ENCODE data around the gene SELENBP1.
A peak's percentile ranks its signal among the peaks of the same experiment; 100 is the strongest.
"Not testable (repeated sequence)": the region's sequence is repeated elsewhere in the genome, so short reads cannot be mapped to it uniquely, and the experiment has no call there.

The SELENBP1 gene

GRCh38 chr1:151356696-151357095 is 15.8 kb downstream of the SELENBP1 start:
- H3K9me3 ChIP-seq (ENCODE audit: insufficient read depth, low read depth, low read length), result peaks cover 7% of the 10 kb centered on the region
- no peak overlapping the region for H3K9ac ChIP-seq (ENCODE audit: low read depth, low read length)
- 67% methylated on average over 1 of the region's 2 CpGs for WGBS
- H3K4me1 ChIP-seq (ENCODE audit: insufficient read depth, low read length), result no peaks in the 10 kb centered on the region
- H3K36me3 ChIP-seq (ENCODE audit: insufficient read depth, low read length), result no peaks in the 10 kb centered on the region
- no peak overlapping the region for H3K27ac ChIP-seq (ENCODE audit: low read depth, low read length)
- H3K27me3 ChIP-seq (ENCODE audit: insufficient read depth, low read length), result no peaks in the 10 kb centered on the region
- H3K4me3 ChIP-seq (ENCODE audit: low read length), result no peak overlapping the region

DNA sequence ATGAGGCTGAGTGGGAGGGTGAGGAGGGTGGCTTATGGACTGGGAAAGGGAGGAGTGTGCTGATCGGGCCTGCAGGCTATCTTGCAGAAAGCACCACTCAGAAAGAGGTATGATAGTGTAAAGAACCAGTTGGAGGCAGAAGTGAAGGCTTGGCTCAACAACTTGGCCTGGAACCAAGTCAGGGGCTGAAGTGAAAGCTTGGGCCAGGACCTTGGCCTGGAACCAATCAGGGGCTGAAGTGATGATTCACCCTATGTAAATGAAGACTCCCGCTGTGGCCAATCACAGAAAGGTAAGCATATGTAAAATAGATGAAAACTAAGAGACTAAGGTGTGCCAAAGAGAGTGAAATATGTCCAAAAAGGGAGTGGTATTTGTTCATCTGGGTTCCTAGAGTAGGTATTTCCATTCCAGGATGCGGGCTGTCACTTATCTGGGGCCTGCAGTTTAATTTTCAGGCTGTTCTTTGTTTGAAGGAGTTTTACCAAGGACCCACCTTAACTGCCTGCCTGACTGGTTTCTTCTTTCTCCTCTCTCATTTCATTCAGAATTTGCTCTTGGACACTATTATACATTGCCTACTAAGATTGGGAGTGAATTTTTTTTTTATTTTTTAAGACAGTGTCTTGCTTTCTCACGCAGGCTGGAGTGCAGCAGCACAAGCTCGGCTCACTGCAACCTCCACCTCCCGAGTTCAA is 20.3 kb downstream of the SELENBP1 start:
- 93% methylated on average over 6 of the region's 6 CpGs for WGBS
- no peaks in the 10 kb centered on the region for H3K27me3 ChIP-seq (ENCODE audit: insufficient read depth, low read length)
- no peaks in the 10 kb centered on the region for H3K36me3 ChIP-seq (ENCODE audit: insufficient read depth, low read length)
- H3K4me3 ChIP-seq (ENCODE audit: low read length), result no peak overlapping the region
- peaks cover 13% of the 10 kb centered on the region for H3K9me3 ChIP-seq (ENCODE audit: insufficient read depth, low read depth, low read length)
- no peak overlapping the region for H3K27ac ChIP-seq (ENCODE audit: low read depth, low read length)
- H3K9ac ChIP-seq (ENCODE audit: low read depth, low read length), result no peak overlapping the region
- peaks cover 7% of the 10 kb centered on the region for H3K4me1 ChIP-seq (ENCODE audit: insufficient read depth, low read length)

DNA sequence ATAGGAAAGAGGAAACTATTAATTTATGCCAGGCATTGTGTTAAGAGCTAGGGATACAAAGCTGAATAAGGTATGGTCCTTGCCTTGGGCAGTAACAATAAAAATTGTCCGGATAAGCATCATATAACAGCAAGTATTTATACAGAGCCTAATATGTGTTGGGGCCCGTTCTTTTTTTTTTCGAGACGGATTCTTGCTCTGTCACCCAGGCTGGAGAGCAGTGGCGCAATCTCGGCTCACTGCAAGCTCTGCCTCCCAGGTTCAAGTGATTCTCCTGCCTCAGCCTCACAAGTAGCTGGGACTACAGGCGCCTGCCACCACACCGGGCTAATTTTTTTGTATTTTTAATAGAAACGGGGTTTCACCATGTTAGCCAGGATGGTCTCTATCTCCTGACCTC is 22.2 kb downstream of the SELENBP1 start:
- Histone ChIP-seq H3K9me3 (ENCODE audit: insufficient read depth, low read depth, low read length) (peaks cover 13% of the 10 kb centered on the region), H3K4me1 (ENCODE audit: insufficient read depth, low read length) (peaks cover 16% of the 10 kb centered on the region)
- WGBS, result 93% methylated on average over 9 of the region's 9 CpGs
- not testable (repeated sequence) for H3K36me3 ChIP-seq (ENCODE audit: insufficient read depth, low read length); H3K27me3 ChIP-seq (ENCODE audit: insufficient read depth, low read length); H3K4me3 ChIP-seq (ENCODE audit: low read length); H3K27ac ChIP-seq (ENCODE audit: low read depth, low read length); H3K9ac ChIP-seq (ENCODE audit: low read depth, low read length)

GRCh38 chr1:151347523-151348246 is 24.8 kb downstream of the SELENBP1 start:
- Histone ChIP-seq H3K27ac (ENCODE audit: low read depth, low read length) (peak overlapping the region; percentile 75), H3K4me3 (ENCODE audit: low read length) (peak overlapping the region; percentile 80), H3K9ac (ENCODE audit: low read depth, low read length) (peak overlapping the region; percentile 65), H3K4me1 (ENCODE audit: insufficient read depth, low read length) (peaks cover 16% of the 10 kb centered on the region), H3K9me3 (ENCODE audit: insufficient read depth, low read depth, low read length) (peaks cover 13% of the 10 kb centered on the region), H3K27me3 (ENCODE audit: insufficient read depth, low read length) (no peaks in the 10 kb centered on the region), H3K36me3 (ENCODE audit: insufficient read depth, low read length) (peaks cover 31% of the 10 kb centered on the region)
- 34% methylated on average over 10 of the region's 12 CpGs for WGBS

- peaks cover 38% of the 10 kb centered on the region for H3K36me3 ChIP-seq (ENCODE audit: insufficient read depth, low read length)
- H3K9ac ChIP-seq (ENCODE audit: low read depth, low read length), result peak within 1 kb of the TSS; percentile 97
- H3K9me3 ChIP-seq (ENCODE audit: insufficient read depth, low read depth, low read length), result peaks cover 10% of the 10 kb centered on the region
- under 1% methylated on average over 36 of the region's 38 CpGs for WGBS
- H3K4me3 ChIP-seq (ENCODE audit: low read length), result peak within 1 kb of the TSS; percentile 80
- H3K27ac ChIP-seq (ENCODE audit: low read depth, low read length), result peak within 1 kb of the TSS; percentile 99
- H3K4me1 ChIP-seq (ENCODE audit: insufficient read depth, low read length), result peaks cover 16% of the 10 kb centered on the region
- H3K27me3 ChIP-seq (ENCODE audit: insufficient read depth, low read length), result no peaks in the 10 kb centered on the region
Observed at GRCh38 chr1:151346769-151347522, 25.6 kb downstream of the SELENBP1 start, which contains the start of gene RFX5. RFX5 (minus strand) TSS chr1:151347252; CDS start chr1:151346320, 932 bp downstream.

GRCh38 chr1:151346082-151346768 is 26.3 kb downstream of the SELENBP1 start:
- peaks cover 16% of the 10 kb centered on the region for H3K4me1 ChIP-seq (ENCODE audit: insufficient read depth, low read length)

DNA sequence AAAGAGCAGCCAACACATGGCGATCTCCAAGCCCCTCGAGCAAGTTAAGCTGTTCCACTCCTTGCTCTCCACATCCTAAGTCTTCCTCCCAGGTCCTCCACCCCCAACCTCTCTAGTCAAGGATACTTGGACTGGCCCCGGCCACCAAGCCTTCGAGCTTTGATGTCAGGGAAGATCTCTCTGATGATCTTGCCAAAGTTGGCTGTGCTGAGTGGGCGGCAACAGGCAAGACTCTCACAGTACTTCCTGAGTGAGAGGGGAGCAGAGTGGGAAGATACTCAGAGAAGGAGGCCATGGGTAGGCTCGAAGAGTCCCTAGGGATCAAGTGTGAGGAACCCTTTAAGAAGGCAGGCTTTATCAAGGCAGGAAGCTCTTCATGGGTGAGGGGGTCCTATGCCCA is 28.2 kb downstream of the SELENBP1 start:
- peaks cover 40% of the 10 kb centered on the region for H3K36me3 ChIP-seq (ENCODE audit: insufficient read depth, low read length)
- no peaks in the 10 kb centered on the region for H3K9me3 ChIP-seq (ENCODE audit: insufficient read depth, low read depth, low read length)
- no peak overlapping the region for H3K9ac ChIP-seq (ENCODE audit: low read depth, low read length)
- H3K27me3 ChIP-seq (ENCODE audit: insufficient read depth, low read length), result no peaks in the 10 kb centered on the region
- H3K27ac ChIP-seq (ENCODE audit: low read depth, low read length), result no peak overlapping the region
- WGBS, result 95% methylated on average over 6 of the region's 6 CpGs
- H3K4me3 ChIP-seq (ENCODE audit: low read length), result no peak overlapping the region
- H3K4me1 ChIP-seq (ENCODE audit: insufficient read depth, low read length), result peaks cover 16% of the 10 kb centered on the region

More at GRCh38 chr1:151346082-151346768, 26.3 kb downstream of the SELENBP1 start:
- H3K9me3 ChIP-seq (ENCODE audit: insufficient read depth, low read depth, low read length), result peaks cover 3% of the 10 kb centered on the region
- H3K9ac ChIP-seq (ENCODE audit: low read depth, low read length), result peak overlapping the region; percentile 97
- 54% methylated on average over 7 of the region's 7 CpGs for WGBS
- no peaks in the 10 kb centered on the region for H3K27me3 ChIP-seq (ENCODE audit: insufficient read depth, low read length)
- peak overlapping the region; percentile 80 for H3K4me3 ChIP-seq (ENCODE audit: low read length)
- H3K36me3 ChIP-seq (ENCODE audit: insufficient read depth, low read length), result peaks cover 40% of the 10 kb centered on the region
- peak overlapping the region; percentile 99 for H3K27ac ChIP-seq (ENCODE audit: low read depth, low read length)

DNA sequence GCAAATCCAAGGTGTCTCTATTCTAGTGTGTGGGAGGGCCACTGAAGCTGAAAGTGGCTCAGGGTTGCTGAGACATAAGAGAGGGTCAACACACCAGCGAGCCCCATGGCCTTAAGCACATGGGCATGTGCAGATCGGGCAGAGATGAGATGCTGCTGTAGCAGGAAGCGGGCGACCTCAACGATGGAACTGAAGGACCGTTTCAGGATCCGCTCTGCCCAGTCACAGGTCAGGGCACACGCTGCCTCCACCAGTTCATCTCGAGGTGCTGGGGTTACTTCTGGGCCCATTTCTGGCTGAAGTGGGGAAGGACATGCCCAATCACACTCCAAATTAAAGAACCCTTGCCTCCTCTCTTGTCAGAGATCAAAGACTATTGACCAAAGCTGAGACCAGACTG is 28.9 kb downstream of the SELENBP1 start:
- 85% methylated on average over 9 of the region's 9 CpGs for WGBS
- no peaks in the 10 kb centered on the region for H3K9me3 ChIP-seq (ENCODE audit: insufficient read depth, low read depth, low read length)
- no peak overlapping the region for H3K9ac ChIP-seq (ENCODE audit: low read depth, low read length)
- no peaks in the 10 kb centered on the region for H3K27me3 ChIP-seq (ENCODE audit: insufficient read depth, low read length)
- peaks cover 16% of the 10 kb centered on the region for H3K4me1 ChIP-seq (ENCODE audit: insufficient read depth, low read length)
- no peak overlapping the region for H3K4me3 ChIP-seq (ENCODE audit: low read length)
- H3K27ac ChIP-seq (ENCODE audit: low read depth, low read length), result no peak overlapping the region
- peaks cover 40% of the 10 kb centered on the region for H3K36me3 ChIP-seq (ENCODE audit: insufficient read depth, low read length)

GRCh38 chr1:151342569-151342968 is 29.9 kb downstream of the SELENBP1 start:
- no peak overlapping the region for H3K27ac ChIP-seq (ENCODE audit: low read depth, low read length)
- WGBS, result 95% methylated on average over 6 of the region's 6 CpGs
- H3K9me3 ChIP-seq (ENCODE audit: insufficient read depth, low read depth, low read length), result no peaks in the 10 kb centered on the region
- H3K27me3 ChIP-seq (ENCODE audit: insufficient read depth, low read length), result no peaks in the 10 kb centered on the region
- peaks cover 40% of the 10 kb centered on the region for H3K36me3 ChIP-seq (ENCODE audit: insufficient read depth, low read length)
- H3K4me3 ChIP-seq (ENCODE audit: low read length), result no peak overlapping the region
- H3K9ac ChIP-seq (ENCODE audit: low read depth, low read length), result no peak overlapping the region
- peaks cover 11% of the 10 kb centered on the region for H3K4me1 ChIP-seq (ENCODE audit: insufficient read depth, low read length)

- H3K9me3 ChIP-seq (ENCODE audit: insufficient read depth, low read depth, low read length), result no peaks in the 10 kb centered on the region
- H3K27me3 ChIP-seq (ENCODE audit: insufficient read depth, low read length), result no peaks in the 10 kb centered on the region
- H3K9ac ChIP-seq (ENCODE audit: low read depth, low read length), result no peak overlapping the region
- 88% methylated on average over 2 of the region's 2 CpGs for WGBS
- H3K4me1 ChIP-seq (ENCODE audit: insufficient read depth, low read length), result peaks cover 9% of the 10 kb centered on the region; the same call in 1 of the 2 replicates
- no peak overlapping the region for H3K27ac ChIP-seq (ENCODE audit: low read depth, low read length)
- H3K36me3 ChIP-seq (ENCODE audit: insufficient read depth, low read length), result peaks cover 40% of the 10 kb centered on the region
- no peak overlapping the region for H3K4me3 ChIP-seq (ENCODE audit: low read length)
Observed at GRCh38 chr1:151342021-151342420, 30.5 kb downstream of the SELENBP1 start.
